WTC11 (cell line): ENCODE measurements around the gene C6orf163. TPM values are rescaled to one million over a fixed set of nuclear protein-coding genes. Genes with fewer than 3 reads are reported as not detected.

Source experiments
- ATAC-seq: fragments of 200-7000 bp; cut with Tn5 transposase; 2 replicates; pipeline ENCODE4 v1.10.0; 2021; ENCODE audit warnings: mild to moderate bottlenecking, moderate library complexity
- CTCF ChIA-PET: fragments of 300-600 bp; sonication (Branson Sonifier 250); formaldehyde crosslinking; loops from one replicate; lab custom pipeline; 2021; ENCODE audit warnings: antibody characterized with exemption; lab: Charles Lee
- POLR2A ChIA-PET: fragments of 350-600 bp; sonication (Branson Sonifier 250); formaldehyde crosslinking; loops from one replicate; lab custom pipeline; 2021; ENCODE audit warnings: antibody characterized with exemption; lab: Charles Lee
- DNase-seq: peaks from one replicate; pipeline ENCODE4 v3.0.0; 2021; ENCODE audit warnings: low spot score
- H3K27ac Mint-ChIP-seq: 2 replicates; pipeline ENCODE4 v1.8.0; 2021; ENCODE audit warnings: mixed read lengths
- H3K27me3 Mint-ChIP-seq: 2 replicates; pipeline ENCODE4 v1.8.0; 2021; ENCODE audit warnings: low read depth, mild to moderate bottlenecking, moderate library complexity, mixed read lengths
- H3K36me3 Mint-ChIP-seq: 2 replicates; pipeline ENCODE4 v1.8.0; 2021; ENCODE audit warnings: mixed read lengths
- H3K4me1 Mint-ChIP-seq: 2 replicates; pipeline ENCODE4 v1.8.0; 2022; ENCODE audit warnings: mixed read lengths
- H3K4me3 Mint-ChIP-seq: 2 replicates; pipeline ENCODE4 v1.8.0; 2021; ENCODE audit warnings: mild to moderate bottlenecking, moderate library complexity, mixed read lengths
- H3K9me3 Mint-ChIP-seq: 2 replicates; pipeline ENCODE4 v1.8.0; 2021; ENCODE audit warnings: mixed read lengths
- AFF4 ChIP-seq: sonication (generic); formaldehyde crosslinking; IDR thresholded peaks from 2 replicates; pipeline ENCODE4 v1.8.1; 2023; ENCODE audit warnings: mild to moderate bottlenecking, missing genetic modification reagents, borderline replicate concordance
- AR ChIP-seq: fragments of 250-450 bp; sonication (Bioruptor Pico); IDR thresholded peaks from 2 replicates; pipeline ENCODE4 v1.9.0; 2021; ENCODE audit warnings: mild to moderate bottlenecking
- CDX4 ChIP-seq: fragments of 250-450 bp; sonication (Bioruptor Pico); IDR thresholded peaks from 2 replicates; pipeline ENCODE4 v1.9.0; 2021; ENCODE audit warnings: moderate library complexity, mild to moderate bottlenecking, inconsistent platforms, borderline replicate concordance
- FOXK1 ChIP-seq: sonication (generic); formaldehyde crosslinking; IDR thresholded peaks from 2 replicates; pipeline ENCODE4 v1.8.0; 2022; ENCODE audit warnings: mild to moderate bottlenecking, moderate library complexity, missing genetic modification reagents
- FOXP1 ChIP-seq: sonication (generic); formaldehyde crosslinking; IDR thresholded peaks from 2 replicates; pipeline ENCODE4 v1.8.0; 2022; ENCODE audit warnings: missing genetic modification reagents, mild to moderate bottlenecking, moderate library complexity, borderline replicate concordance
- GABPB1 ChIP-seq: sonication (generic); formaldehyde crosslinking; IDR thresholded peaks from 2 replicates; pipeline ENCODE4 v1.8.1; 2023; ENCODE audit warnings: mild to moderate bottlenecking, missing genetic modification reagents
- MAX ChIP-seq: sonication (generic); formaldehyde crosslinking; IDR thresholded peaks from 2 replicates; pipeline ENCODE4 v1.8.0; 2022; ENCODE audit warnings: mild to moderate bottlenecking, missing genetic modification reagents
- MLX ChIP-seq: sonication (generic); formaldehyde crosslinking; IDR thresholded peaks from 2 replicates; pipeline ENCODE4 v1.8.1; 2023; ENCODE audit warnings: mild to moderate bottlenecking, missing genetic modification reagents, moderate library complexity
- NFE2L1 ChIP-seq: sonication (generic); formaldehyde crosslinking; IDR thresholded peaks from 2 replicates; pipeline ENCODE4 v1.8.1; 2023; ENCODE audit warnings: missing genetic modification reagents
- OVOL2 ChIP-seq: fragments of 250-450 bp; sonication (Bioruptor Pico); IDR thresholded peaks from 2 replicates; pipeline ENCODE4 v1.9.0; 2021; ENCODE audit warnings: mild to moderate bottlenecking, borderline replicate concordance
- PRDM15 ChIP-seq: sonication (generic); formaldehyde crosslinking; IDR thresholded peaks from 2 replicates; pipeline ENCODE4 v1.8.0; 2022; ENCODE audit warnings: missing genetic modification reagents
- SMAD4 ChIP-seq: sonication (generic); formaldehyde crosslinking; IDR thresholded peaks from 2 replicates; pipeline ENCODE4 v1.8.0; 2022; ENCODE audit warnings: mild to moderate bottlenecking, missing genetic modification reagents
- SOX15 ChIP-seq: fragments of 250-450 bp; sonication (Bioruptor Pico); IDR thresholded peaks from 2 replicates; pipeline ENCODE4 v1.9.0; 2021; ENCODE audit warnings: mild to moderate bottlenecking
- ZNF121 ChIP-seq: sonication (generic); formaldehyde crosslinking; IDR thresholded peaks from 2 replicates; pipeline ENCODE4 v1.8.0; 2023; ENCODE audit warnings: missing genetic modification reagents
- ZNF219 ChIP-seq: sonication (generic); formaldehyde crosslinking; IDR thresholded peaks from 2 replicates; pipeline ENCODE4 v1.8.0; 2023; ENCODE audit warnings: missing genetic modification reagents, mild to moderate bottlenecking, borderline replicate concordance
- ZNF396 ChIP-seq: fragments of 250-450 bp; sonication (Bioruptor Pico); IDR thresholded peaks from 2 replicates; pipeline ENCODE4 v1.8.0; 2021; ENCODE audit warnings: mild to moderate bottlenecking, moderate library complexity, borderline replicate concordance
- ZNF512 ChIP-seq: sonication (generic); formaldehyde crosslinking; IDR thresholded peaks from 2 replicates; pipeline ENCODE4 v1.8.1; 2022; ENCODE audit warnings: missing genetic modification reagents, borderline replicate concordance
- ZNF532 ChIP-seq: fragments of 250-450 bp; sonication (Bioruptor Pico); IDR thresholded peaks from 2 replicates; pipeline ENCODE4 v1.9.0; 2021; ENCODE audit warnings: mild to moderate bottlenecking, borderline replicate concordance
- total RNA-seq: library from RNA; stranded (reverse); gene quantifications from 3 replicates; pipeline ENCODE4 v1.2.3, GENCODE V29; 2021

Gene C6orf163
- total RNA-seq, 1 experiment from 2014 or later = 2.0 TPM

GRCh38 chr6:87342829-87343228, 1.8 kb upstream of the C6orf163 start:
- H3K9me3 Mint-ChIP-seq = no peaks in the 10 kb centered on the region
- DNase-seq (no peak), ATAC-seq (no peak)
- no peak overlapping the region for H3K4me3 Mint-ChIP-seq
- ChIA-PET POLR2A (no interaction called here), CTCF (no interaction called here)
- no peak overlapping the region for H3K27ac Mint-ChIP-seq
- no peaks in the 10 kb centered on the region for H3K27me3 Mint-ChIP-seq
- H3K4me1 Mint-ChIP-seq = peaks cover 5% of the 10 kb centered on the region
- no peaks in the 10 kb centered on the region for H3K36me3 Mint-ChIP-seq
- no peak for TF ChIP-seq OVOL2 (CRISPR knock-in tag)
- no peak for TF ChIP-seq ZNF512 (CRISPR knock-in tag)
- TF ChIP-seq ZNF219 (CRISPR knock-in tag) = no peak
- TF ChIP-seq ZNF396 = no peak
- TF ChIP-seq SMAD4 (CRISPR knock-in tag) = no peak
- no peak for TF ChIP-seq FOXK1
- TF ChIP-seq GABPB1 = no peak
- no peak for TF ChIP-seq SOX15
- TF ChIP-seq MLX (CRISPR knock-in tag) = no peak
- no peak for TF ChIP-seq PRDM15
- TF ChIP-seq AFF4 (CRISPR knock-in tag) = no peak
- no peak for TF ChIP-seq ZNF532 (CRISPR knock-in tag)
- no peak for TF ChIP-seq FOXP1 (CRISPR knock-in tag)
- TF ChIP-seq AR = no peak
- no peak for TF ChIP-seq CDX4 (CRISPR knock-in tag)
- TF ChIP-seq MAX (CRISPR knock-in tag) = no peak
- no peak for TF ChIP-seq ZNF121 (CRISPR knock-in tag)
- no peak for TF ChIP-seq NFE2L1
